DOHH2 (cell line): ENCODE results near the gene RABGAP1L.

Experiments used
- EZH2phosphoT487 ChIP-seq: fragments of 200-600 bp; sonication (generic); IDR thresholded peaks from 2 replicates; pipeline ENCODE4 v1.6.1; 2017; ENCODE audit warnings: borderline replicate concordance, mild to moderate bottlenecking, antibody characterized with exemption, low read length, moderate library complexity, mixed read lengths
- TF ChIP-seq, protein P1 (sequence below): fragments of 200-600 bp; sonication (generic); IDR thresholded peaks from one replicate; pipeline ENCODE4 v1.5.1; 2014; ENCODE audit warnings: antibody characterized with exemption, mild to moderate bottlenecking, low read depth, low read length; ENCODE audit not compliant: poor library complexity, severe bottlenecking

DNA sequence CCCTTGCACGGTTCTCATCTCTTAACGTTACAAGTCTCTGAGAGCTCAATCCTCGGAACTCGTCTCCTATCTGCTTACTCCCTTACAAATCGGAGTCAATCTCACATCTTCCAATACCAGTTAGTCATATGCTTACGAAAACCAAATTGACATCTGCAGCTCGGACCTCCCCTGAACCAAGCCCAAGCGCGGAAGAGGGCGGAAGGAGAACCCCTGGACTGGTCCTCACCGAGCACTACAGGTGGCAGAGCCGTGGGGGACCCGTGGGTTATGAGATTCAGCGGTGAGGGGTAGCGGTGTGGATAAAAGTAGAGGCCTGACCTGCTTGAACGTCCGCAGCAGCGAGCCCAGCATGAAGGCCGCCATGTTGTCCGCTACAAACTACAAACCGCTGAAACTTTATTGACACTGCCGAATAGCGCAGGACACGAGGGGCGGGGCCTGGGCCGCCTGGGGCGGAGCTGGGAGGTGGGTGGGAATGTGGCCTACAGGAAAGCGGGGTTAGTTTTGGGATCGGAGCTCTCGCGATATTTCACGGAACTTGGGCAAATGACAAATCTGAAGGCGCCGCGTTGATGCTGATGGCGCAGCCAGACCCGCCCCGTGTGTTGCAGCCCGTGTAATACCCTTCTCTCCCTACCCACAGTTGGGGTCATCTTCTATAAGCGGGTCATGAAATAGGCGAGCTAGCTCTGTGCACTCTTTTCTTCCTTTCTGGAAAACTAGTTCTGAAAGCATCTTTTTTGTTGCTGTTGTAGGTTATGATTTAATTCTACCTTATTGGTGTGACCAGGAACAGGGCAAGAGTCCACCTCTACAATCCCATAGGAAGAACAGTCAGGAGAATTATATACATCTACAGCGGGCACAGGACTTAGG is 864.0 kb downstream of the RABGAP1L start, which contains the start of gene MRPS14:
- TF ChIP-seq, protein P1, sequence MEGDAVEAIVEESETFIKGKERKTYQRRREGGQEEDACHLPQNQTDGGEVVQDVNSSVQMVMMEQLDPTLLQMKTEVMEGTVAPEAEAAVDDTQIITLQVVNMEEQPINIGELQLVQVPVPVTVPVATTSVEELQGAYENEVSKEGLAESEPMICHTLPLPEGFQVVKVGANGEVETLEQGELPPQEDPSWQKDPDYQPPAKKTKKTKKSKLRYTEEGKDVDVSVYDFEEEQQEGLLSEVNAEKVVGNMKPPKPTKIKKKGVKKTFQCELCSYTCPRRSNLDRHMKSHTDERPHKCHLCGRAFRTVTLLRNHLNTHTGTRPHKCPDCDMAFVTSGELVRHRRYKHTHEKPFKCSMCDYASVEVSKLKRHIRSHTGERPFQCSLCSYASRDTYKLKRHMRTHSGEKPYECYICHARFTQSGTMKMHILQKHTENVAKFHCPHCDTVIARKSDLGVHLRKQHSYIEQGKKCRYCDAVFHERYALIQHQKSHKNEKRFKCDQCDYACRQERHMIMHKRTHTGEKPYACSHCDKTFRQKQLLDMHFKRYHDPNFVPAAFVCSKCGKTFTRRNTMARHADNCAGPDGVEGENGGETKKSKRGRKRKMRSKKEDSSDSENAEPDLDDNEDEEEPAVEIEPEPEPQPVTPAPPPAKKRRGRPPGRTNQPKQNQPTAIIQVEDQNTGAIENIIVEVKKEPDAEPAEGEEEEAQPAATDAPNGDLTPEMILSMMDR: no peak
- no peak for TF ChIP-seq EZH2phosphoT487
